Globus pallidus (tissue), 1 donor: Measurements from ENCODE around the gene WNT5B.

Source experiments
- DNase-seq: peaks from one replicate; pipeline ENCODE4 v3.0.0-alpha.2; 2015; ENCODE audit warnings: low spot score

Gene WNT5B

GRCh38 chr12:1630133-1630826 is 1.2 kb downstream of the WNT5B start:
- peak; percentile 60 for DNase-seq

DNA sequence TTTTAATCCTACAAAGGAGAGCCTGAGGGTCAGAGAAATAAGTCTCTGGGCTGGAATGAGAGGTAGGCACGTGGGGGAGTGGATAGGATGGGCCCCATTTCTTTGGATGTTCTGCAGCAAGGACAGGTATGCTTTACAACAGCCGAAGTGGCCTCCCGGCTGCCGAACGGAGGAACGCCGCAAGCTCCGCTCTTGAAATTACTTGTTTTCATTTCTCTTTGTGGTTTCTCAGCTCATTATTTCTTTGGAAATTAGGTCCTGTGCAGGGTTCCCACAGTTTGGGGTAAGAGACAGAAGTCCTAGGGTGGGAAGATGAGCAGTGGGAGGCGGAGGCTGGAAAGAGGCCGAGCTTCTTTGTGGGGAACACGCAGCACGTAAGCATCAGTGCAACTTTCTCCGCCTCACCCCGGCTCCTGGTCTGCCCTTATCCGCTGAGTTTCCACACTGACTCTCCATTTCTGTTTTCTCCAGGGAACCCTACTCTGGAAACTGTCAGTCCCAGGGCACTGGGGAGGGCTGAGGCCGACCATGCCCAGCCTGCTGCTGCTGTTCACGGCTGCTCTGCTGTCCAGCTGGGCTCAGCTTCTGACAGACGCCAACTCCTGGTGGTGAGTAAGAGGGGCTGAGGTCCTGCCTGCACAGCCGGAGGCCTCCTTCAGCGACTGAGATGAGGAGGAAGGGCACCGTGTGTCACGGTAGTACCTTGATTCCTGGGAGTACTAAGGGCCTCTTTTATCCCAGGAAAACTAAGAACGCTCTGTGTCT is 2.0 kb downstream of the WNT5B start:
- DNase-seq, result no peak

DNA sequence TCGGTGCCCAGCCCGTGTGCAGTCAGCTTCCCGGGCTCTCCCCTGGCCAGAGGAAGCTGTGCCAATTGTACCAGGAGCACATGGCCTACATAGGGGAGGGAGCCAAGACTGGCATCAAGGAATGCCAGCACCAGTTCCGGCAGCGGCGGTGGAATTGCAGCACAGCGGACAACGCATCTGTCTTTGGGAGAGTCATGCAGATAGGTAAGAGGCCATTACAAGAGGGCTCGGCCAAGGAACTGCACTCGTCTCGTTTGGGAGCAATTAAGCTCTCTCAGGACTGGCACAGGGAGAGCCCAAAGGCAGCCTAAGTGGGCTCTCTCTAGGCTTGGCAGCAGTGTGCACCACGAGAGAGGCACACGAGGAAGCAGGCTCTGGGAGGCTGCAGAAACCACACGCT is 3.7 kb downstream of the WNT5B start:
- no peak for DNase-seq

DNA sequence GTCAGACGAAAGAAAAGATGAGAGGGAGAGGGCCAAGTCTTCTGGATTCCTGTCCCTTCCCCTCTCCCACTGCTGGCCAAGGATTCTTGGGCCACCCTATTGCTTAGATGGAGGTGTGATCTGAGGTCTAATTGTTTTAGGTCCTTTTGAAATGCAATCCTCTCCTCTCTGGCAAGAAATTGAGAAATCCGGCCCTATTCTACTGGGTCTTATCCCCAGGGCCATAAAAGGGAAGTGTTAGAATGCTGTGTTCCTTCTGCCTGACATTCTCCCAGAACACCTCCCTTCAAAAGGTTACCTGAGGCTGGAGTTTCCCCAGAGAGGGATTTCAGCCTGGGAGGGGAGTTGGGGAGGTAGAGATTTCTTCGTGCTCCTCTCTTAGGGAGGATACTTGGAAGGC is 4.4 kb downstream of the WNT5B start:
- DNase-seq, result no peak

DNA sequence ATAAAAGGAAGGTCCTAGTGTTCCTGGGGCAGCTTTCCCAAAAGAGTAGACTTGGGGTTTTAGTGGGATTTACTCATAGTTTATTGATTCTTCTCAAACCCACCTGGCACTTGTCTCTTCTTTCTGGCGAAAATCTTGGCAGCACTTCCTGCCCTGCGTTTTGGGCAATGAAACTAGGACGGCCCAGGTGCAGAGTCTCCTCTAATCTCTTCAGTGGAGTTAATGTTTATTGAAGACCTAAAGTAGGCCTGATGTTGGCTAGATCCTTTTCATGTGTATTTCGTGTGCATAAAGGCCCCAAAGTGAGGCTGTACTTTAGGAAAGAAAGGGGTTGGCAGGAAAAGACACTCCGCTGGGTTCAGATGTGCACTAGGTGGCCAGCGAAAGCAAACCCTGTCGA is 5.1 kb downstream of the WNT5B start:
- no peak for DNase-seq

DNA sequence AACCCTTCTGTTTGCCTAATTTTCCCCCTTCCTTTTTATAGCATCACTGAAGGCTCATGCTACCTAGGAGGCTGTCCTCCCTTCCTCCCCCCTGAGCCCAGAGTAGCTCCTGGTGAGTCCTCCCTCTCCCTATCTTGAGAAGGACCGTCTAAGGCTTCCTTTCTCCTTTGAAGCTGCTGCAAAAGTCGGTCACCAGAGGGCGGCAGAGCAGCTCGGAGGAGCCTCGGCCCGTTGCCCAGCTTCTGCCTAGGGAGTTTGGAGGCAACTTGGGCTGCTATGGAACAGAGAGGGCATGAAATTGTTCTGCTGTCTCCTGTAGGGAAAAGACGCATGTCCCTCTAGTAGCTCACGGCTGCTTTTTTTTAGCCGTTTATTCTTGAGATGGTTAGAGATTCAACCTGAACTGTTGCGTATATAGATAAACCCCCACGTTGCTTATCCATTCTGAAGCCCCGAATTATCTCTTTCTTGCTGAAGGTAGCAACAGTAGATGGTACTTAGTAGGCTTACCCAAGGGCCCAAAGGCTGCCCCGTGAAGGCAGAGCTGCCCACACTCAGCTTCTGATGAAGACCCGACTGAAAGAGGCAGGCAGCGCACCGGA is 5.7 kb downstream of the WNT5B start:
- DNase-seq, result peak; percentile 80

- DNase-seq, result no peak
These were observed 6.5 kb downstream of the WNT5B start for GRCh38 chr12:1635301-1636095.

GRCh38 chr12:1638203-1638602 is 9.2 kb downstream of the WNT5B start:
- no peak for DNase-seq

DNA sequence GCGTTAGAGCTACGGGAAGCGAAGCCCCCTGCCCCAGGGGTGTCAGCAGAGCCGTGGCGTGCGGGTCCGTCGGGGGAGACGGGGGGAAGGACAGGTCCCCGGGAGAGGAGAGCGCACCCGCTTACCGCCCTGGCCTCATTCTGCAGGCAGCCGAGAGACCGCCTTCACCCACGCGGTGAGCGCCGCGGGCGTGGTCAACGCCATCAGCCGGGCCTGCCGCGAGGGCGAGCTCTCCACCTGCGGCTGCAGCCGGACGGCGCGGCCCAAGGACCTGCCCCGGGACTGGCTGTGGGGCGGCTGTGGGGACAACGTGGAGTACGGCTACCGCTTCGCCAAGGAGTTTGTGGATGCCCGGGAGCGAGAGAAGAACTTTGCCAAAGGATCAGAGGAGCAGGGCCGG is 10.5 kb downstream of the WNT5B start:
- DNase-seq, result no peak

DNA sequence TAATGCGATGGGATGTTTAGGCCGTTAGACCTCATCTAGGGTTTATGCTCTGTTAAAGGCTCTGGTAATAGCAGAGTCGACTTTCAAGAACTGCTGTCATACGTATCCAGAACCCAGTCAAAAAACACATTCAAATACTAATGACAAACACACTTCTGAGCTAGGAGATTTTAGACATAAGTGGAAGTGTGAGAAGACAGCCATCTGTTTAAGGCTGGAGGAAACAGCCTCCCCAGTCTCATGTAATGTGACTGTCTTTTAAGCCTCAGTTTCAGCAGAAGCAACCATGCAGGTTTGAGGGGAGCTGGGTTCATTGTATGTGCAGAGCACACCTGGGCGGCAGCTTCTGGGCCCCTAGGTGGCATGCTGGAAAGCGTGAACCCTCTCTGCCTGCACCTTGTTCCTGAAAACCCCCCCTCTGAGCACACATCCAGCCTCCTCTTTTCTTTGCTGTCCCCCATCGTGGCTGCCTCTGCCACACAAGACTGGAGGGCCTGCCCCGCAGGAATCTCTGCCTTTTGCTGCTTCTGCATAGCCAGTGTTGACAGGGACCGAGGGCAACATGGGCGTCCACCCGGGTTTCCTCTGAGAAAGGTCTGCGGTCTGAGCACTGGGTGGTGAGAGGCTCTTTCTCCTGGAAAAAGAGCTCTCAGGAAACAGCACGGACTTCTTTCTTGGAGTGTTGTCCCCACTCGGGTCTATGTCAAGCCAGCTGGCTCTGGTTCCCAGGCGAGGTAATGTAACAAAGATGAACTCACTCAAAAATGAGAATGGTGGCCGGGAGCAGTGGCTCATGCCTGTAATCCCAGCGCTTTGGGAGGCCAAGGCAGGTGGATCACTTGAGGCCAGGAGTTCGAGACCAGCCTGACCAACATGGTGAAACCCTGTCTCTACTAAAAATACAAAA is 11.6 kb downstream of the WNT5B start:
- no peak for DNase-seq

- DNase-seq, result no peak
These were observed 13.5 kb downstream of the WNT5B start for GRCh38 chr12:1642513-1642912.

GRCh38 chr12:1643043-1643442 is 14.0 kb downstream of the WNT5B start:
- no peak for DNase-seq

GRCh38 chr12:1643905-1644533 is 15.0 kb downstream of the WNT5B start:
- no peak for DNase-seq

DNA sequence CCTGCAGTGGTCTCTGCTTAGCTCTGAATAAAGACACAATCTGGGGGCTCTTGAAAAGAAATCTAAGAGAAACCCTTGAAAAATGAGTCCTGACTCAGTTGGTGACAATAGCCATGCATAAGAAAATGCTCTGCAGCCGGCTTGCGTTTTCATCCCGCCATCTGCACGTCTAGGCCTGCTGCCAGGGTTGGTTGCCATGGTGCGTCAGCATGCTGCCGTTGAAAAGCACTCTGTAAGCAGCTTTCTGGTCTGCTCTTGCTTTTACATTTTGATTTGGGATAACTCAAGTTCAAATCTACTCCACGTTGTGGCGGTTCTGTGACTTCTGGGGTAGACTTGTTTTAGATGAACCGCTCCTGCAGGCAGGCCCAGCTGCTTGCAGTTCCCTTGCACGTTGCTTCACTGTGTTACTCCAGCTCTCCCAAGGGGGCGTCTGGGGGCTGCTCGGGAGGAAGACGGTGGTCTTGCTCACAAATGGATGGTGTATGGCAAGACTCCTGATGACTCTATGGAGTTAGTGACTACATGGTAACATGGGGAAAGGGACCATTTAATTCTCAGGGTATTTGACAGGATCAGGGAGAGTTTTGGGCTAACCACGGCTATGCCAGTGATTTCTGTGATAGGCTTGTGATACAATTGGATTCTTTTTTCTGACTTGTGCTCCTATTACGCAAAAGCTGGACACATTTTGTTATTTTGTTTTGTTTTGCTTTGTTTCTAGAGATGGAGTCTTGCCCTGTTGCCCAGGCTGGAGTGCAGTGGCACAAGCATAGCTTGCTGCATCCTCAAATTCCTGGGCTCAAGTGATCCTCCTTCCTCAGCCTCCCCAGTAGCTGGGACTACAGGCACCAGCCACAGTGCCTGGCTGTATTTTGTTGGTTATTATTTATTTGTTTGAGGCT is 15.8 kb downstream of the WNT5B start:
- DNase-seq, result peak; percentile 93

DNA sequence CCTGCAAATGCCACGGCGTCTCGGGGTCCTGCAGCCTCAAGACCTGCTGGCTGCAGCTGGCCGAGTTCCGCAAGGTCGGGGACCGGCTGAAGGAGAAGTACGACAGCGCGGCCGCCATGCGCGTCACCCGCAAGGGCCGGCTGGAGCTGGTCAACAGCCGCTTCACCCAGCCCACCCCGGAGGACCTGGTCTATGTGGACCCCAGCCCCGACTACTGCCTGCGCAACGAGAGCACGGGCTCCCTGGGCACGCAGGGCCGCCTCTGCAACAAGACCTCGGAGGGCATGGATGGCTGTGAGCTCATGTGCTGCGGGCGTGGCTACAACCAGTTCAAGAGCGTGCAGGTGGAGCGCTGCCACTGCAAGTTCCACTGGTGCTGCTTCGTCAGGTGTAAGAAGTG is 16.8 kb downstream of the WNT5B start:
- DNase-seq, result no peak

- no peak for DNase-seq
These were observed 17.7 kb downstream of the WNT5B start for GRCh38 chr12:1646569-1647284.

DNA sequence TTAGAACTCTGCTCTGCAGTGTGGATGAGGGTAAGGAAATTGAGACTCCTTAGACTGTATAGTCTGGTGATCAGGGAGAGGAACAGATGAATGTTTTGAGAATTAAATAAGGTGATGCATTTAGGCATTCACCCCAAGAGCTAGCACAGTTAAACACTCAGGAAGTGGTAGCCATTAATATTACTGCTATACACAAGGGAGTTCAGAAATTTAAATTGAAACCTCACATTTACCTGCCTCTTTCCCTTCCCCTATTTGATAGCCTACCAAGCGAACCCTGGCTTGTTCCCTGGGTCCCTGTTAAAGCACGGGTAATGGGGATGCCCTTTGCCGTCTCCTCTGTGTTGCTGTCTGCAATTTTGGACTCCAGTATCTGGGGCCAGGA is 18.2 kb downstream of the WNT5B start:
- DNase-seq, result no peak

- DNase-seq, result no peak
These were observed 21.4 kb downstream of the WNT5B start for GRCh38 chr12:1650260-1650977.

DNA sequence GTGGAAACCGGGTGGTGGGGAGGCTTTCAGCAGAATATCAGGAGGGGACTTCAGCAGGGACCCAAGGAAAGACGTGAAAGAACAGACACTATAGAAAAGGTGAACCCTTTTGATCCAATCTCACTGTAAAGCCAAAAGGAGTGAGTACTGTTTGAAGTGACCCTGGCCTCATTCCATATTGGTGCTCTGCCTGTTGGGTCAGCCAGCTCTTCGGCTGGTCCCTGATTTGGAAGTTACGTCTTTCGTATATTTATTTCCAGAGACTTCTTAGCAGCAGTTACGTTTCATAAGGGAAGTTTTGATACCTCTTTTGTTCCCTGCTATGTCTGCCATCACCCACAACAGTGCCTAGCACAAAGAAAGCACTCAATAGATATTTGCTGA is 21.9 kb downstream of the WNT5B start:
- no peak for DNase-seq
